Limb (tissue), 2 donors: ENCODE data around the gene SLC22A14.

ENCODE experiments used
- DNase-seq, 2 donors: peaks; one replicate each; pipeline ENCODE4 v3.0.0-alpha.2; 2016; ENCODE audit errors: extremely low spot score in 2 of 2

SLC22A14 gene

DNA sequence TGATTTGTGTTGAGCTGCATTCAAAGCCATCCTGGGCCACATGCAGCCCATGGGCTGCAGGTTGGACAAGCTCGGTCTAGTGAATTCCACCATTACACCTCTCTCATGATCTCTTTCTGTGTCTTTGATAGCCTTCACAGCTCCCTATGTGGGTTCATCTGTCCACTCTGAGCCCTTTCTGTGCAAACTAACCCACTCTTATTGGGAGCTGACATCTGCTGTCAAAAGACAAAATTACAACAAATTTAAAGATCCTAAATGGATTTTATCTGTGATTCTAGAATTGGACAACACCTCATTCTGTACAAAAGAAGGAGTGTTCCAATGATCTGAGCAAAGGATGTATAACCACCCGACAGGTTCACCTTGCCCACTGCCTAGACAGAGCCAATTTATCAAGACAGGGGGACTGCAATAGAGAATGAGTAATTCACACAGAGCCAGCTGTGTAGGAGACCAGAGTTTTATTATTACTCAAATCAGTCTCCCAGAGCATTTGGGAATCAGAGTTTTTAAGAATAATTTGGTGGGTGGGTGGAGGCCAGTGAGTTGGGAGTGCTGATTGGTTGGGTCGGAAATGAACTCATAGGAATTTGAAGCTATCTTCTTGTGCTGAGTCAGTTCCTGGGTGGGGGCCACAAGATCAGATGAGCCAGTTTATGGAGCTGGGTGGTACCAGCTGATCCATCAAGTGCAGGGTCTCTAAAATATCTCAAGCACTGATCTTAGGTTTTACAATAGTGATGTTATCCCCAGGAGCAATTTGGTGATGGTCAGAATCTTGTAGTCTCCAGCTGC, 61.9 kb downstream of the SLC22A14 start:
- no peak for DNase-seq

DNA sequence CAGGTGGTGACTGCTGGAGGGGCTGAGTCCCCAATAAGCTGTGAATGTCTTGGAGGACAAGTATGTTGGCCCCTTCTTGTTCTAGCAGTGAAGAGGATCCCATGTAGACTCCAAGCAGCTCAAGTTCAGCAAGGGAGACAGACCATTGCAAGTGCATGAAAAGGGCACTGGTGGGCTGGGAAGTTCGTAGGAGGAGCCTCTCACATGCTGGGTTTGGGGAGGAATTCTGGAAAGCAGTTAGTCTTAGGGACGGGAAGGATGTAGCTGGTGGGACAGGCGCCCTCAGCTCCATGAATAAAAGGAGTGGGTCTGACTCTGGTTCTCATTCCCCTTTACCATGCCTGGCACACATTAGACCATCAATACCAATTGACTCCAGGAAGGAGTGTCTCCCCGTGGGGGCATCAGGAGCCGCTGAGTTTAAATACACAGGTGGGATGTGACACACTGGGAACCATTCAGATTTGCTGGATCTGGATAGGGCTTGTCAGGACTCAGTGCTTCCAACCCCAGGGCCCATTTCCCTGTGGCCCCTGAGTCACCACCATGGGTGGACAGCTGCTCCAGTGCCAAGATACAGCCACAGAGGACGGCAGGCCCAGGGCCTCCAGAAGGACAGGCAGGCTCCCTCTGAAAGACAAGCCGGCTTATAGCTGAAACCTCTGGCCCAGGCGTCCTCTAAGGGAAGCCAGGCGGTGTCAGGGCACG, 63.9 kb downstream of the SLC22A14 start:
- DNase-seq: no peak

DNA sequence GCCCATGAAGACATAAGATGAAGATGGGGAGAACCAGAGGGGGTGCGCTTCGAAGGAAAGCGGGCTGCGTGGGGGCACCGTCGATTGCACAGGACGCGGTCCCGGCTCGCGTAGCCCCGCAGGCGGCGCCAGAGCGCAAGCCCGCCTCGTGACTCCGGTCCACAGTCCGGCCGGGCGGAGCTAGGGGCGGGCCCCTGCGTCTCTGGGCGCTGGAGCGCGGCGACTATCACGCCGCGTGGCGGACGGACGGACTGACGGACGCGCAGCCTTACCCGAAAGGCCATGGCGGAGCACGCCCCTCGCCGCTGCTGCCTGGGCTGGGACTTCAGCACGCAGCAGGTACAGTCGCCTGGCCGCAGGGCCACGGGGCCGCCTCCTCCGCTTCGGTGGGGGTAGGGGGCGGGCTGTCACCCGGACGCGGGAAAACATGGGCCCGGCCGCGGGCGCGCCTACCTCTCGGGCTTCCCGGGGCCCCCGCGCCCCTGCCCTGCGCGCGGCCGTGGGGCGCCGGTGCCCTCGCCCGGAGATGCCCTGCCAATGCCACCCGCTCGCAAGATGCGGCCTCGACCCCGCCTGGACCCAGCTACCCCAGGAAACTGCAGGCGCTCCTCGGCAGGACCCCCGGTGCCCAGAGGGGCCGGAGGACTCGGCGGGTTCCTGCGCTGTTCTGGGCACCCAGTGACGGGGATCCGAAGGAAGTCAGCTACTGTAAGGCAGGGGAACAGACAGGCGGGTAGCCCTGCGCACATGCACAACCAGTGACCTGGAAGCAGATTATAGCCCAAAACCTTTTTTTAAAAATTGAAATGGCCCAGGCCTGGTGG, 64.7 kb downstream of the SLC22A14 start, which contains the start of gene XYLB:
Gene XYLB (plus strand): TSS at position 199 of the 824 bp plus-strand sequence. CDS start 84 bp downstream, at position 283.
- DNase-seq: peak; percentile 73 to 88

DNA sequence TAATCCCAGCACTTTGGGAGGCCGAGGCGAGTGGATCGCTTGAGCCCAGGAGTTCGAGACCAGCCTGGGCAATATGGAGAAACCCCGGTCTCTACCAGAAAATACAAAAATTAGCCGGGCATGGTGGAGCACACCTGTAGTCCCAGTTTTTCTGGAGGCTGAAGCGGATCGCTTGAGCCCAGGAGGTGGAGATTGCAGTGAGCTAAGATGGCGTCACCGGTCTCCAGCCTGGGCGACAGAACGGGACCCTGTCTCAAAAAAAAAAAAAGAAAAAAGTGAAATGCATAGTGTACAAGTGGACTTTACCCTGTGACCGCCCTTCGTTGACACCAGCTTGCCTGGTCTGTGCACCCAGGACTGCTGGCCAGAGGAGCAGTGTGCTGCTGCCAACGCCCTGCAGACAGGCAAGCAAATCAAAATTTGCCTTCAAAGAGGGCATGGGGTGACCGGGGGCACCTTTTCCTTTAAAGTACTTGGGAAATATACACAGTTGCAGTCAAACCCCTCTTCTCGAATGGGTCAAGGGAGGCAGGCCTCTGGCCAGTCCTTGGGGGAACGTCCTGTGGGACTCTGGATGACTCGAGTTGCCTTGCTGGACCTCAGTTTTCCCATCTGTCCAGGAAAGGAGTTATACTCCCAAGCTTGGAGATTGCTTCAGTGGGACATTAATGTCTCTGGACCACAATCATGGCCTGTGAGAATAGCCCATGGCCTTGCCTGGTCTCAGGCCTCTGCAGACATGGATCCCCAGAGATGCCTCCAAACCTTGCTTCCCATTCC, 65.5 kb downstream of the SLC22A14 start:
- DNase-seq: no peak

DNA sequence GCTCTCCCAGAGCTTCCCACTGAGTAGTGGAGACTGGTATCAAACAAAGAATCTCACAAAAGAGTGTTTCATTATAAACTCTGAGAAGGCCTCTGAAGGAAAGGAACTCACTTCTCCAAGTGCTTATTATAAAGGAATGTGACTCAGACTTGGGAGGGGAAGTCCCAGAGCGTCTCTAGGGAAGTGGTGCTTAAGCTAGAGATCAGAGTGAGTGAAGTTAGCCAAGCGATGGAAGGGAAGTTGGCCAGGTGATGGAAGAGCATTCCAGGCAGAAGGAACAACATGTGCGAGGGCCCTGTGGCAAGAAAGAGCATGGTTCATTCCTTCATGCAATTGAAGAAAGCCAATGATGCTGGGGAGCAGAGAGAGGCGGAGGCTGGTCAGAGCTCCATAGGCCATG, 66.8 kb downstream of the SLC22A14 start:
- DNase-seq: no peak

DNA sequence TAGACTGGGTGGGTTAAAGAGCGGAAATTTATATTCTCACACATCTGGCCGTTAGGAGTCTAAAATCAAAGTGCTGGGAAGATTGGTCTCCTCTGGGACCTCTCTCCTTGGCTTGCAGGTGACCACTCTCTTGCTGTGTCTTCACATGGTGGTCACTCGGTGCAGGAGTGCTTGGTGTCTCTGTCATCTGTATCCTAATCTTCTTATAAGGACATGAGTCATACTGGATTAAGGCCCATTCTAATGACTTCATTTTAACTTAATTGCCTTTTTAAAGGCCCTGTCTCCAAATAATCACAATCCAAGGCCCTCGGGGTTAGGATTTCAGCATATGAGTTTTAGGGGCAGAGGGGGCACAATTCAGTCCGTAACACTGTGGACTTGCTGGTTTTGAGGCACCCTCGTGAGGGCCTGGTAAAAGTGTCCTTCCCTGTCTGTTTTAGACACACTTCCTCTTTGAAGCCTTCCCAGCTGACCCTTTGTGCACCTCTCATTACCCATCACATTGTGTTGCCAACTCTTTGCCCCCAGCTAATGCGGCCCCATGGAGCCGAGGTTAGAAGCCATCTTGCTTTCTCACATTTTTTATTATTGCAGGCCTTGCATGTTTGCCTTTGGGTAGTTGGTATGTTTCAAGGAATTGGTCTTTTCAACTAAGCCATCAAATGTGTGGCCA, 67.7 kb downstream of the SLC22A14 start:
- no peak for DNase-seq

DNA sequence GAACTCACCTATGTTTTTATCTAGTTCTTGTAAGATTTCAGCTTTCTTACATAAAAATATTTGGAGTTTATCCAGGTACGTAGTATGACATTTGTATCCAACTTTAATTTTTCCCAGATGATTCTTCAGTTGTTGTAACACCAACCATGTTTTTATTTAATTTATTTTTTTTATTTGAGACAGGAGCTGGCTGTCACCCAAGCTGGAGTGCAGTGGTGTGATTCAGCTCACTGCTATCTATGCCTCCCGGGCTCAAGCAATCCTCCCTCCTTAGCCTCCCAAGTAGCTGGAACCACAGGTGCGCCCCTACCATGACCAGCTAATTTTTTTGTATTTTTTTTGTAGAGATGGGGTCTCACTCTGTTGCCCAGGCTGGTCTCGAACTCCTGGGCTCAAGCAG, 71.1 kb downstream of the SLC22A14 start:
- DNase-seq: no peak

DNA sequence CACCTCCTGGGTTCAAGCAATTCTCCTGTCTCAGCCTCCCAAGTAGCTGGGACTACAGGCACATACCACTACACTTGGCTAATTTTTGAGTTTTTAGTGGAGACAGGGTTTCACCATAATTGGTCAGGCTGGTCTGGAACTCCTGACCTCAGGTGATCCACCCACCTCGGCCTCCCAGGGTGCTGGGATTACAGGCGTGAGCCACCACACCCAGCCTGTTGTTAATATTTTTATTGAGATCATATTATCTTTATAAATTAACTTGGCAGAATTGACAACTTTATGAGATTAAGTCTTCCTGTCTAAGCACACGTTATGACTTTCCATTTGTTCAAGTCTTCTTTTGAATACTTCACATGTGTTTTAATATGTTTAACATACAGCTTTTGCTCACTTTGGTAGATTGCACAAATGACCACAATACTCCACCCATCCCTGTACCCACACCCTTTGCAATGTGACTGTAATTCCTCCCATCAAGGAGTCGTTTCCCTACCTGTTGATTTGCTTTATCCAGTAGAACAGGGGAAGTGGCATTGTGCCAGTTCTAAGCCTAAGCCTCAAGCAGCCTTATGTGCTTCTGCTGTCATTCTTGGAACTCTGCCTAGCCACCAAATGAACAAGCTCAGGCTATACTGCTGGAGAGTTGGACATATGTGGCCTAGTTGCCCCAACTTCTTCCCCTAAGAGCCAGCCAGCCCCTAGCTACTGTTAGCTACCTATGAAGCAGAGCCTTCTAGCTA, 72.7 kb downstream of the SLC22A14 start:
- peak in 1 of 2 donors; percentile 23 for DNase-seq

DNA sequence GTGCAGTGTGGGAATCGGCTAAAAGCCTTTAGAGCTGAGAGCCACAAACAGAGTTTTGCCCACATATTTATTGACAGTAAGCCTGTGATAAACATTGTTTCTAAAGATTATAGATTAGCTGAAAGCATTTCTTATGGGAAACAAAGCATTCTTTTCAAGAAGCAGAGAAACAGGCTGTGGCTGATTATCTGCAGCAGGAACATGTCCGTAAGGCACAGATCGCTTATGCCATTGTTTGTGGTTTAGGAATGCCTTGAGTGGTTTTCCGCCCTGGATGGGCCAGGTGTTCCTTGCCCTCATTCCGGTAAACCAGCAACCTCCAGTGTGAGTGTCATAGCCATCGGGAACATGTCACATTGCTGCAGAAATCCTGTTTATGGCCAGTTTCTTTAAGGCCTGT, 76.9 kb downstream of the SLC22A14 start:
- no peak for DNase-seq

DNA sequence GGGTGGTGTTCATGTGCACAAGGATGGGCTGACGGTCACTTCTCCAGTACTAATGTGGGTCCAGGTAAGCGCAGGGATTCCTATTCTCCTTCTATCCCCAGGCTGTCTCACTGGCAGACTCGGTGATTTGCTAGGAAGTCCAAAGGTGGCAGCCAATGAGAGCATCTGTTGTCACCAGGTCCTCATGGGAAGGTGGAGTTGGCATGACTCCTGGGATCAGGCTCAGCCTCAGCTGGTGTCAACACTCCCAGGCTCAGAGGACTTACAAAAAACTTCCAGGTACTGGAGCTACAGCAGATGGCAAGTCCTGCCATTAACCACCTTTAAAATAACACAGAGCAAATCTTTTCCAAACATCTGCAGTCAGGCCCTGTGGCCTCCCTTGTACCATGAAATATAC, 78.3 kb downstream of the SLC22A14 start:
- DNase-seq: no peak

DNA sequence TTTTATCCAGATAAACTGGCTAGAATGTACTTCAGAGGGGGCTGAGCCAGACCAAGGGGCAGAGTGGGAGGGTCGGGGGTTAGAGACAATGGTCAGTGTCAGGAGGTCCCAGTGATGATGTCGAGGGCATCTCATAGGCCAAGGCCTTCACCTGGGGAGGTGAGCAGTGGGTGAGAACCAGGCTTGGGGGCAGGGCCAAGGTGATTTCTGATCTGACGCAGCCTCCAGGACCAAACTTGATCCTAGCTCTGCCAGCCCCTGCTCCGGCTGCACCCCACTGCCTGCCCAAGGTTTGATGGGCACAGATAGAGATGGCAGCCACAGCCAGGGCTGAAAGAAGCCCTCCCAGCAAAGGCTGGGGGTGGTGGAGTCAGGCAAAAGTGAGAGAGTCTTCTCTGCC, 79.4 kb downstream of the SLC22A14 start:
- no peak for DNase-seq

DNA sequence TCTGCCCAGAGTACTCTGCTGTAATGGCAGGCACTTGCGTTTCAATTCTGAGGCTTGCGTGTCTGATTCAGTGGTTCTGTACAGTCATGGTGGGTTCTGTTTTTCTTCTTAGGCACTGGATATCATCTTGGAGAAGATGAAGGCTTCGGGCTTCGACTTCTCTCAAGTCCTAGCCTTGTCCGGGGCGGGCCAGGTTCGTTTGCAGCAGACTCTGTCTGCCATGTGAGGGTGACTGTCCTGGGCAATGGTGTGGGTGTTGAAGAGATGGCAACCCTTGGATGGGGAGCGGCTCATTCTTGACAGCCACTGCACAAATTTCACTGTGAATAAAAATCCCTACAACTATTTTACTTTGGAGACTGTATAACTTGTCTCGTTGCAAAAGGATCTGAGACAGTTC, 80.7 kb downstream of the SLC22A14 start:
- no peak for DNase-seq

DNA sequence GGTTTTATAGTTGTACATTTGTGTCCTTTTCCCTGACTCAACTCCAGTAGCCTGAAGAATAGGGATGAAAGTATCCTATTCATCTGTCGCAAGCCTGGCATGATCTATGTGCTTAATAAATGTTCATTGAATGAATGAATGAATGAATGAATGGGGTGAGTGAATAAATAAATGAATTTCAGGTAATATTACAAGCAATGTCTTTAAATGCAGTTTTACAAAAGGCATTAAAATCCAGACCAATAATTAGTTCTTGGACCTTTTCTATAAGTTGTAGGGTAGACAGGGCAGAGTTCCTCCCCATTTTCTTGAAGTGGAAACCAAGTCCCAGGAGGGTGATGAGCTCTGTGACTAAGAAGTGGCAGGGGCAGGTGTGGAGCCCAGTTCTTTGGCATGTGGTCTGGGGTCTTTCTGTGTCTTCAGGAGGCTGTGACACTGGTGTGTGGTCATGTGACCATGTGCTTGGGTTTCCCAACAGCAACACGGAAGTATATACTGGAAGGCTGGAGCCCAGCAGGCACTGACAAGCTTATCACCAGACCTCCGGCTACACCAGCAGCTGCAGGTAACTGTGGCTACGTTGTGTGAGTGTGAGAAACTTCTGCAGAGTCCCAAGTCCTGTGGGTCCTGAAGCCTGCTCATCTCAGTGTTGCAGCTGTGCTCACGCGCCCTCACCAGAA, 82.8 kb downstream of the SLC22A14 start:
- no peak for DNase-seq

DNA sequence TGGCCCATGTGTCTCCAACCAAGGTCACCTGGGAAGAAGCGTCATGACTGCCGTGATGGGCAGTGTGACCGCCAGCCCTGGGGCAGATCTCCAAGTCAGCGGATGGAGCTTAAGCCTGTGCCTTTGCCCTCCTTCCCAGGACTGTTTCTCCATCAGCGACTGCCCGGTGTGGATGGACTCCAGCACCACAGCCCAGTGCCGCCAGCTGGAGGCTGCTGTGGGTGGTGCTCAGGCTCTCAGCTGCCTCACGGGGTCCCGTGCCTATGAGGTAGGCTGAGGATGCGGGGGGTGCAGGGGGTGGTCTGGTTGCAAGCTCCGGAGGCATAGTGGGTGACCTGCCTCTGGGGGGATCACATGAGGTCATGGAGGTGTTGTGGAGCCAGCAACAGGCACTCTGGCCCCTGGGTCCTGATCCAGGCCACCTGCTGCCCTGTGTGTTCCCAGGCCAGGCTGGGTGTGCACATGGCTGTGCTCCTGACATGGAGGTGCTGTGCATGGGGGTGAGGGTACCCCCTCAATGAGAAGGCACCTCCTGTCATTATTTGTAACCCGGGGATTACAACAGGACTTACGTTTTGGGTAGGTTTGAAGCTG, 83.5 kb downstream of the SLC22A14 start:
- no peak for DNase-seq

DNA sequence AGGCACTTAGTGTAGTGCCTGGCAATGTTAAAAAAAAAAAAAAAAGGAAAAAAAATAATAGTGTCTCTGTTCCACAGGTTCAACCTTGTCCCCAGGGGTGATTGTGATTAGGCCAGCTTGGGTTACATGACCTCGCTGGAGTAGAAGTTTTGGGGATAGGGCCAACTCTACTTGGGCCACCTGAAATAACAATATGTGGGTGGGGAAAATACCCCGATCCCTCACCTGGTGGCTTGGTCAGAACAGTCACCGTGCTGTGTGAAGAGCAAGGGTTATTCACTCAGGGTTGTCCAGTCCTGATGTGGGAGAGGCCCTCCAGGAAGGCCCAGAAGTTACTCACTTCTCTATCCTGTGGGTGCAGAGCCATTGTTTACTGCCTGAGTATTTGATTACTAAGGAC, 84.0 kb downstream of the SLC22A14 start:
- DNase-seq: no peak

DNA sequence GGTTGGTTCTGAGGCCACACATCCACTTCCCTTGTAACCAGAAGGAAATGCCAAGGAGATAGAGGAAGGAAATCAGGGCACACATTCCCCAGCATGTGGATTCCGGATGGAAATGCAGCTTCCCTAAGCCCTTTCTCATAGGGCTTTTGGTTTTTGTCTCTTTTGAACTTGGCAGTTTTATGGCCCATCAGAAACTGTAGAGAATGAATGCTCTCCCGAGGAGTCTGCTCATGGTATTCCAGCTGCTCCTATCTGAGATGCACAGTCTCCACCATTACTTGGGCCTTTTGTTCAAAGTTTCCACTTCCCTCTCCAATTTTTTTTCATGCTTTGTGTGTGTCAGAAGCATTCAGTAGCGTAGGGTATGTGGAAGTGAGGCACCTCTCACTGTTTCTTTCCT, 85.7 kb downstream of the SLC22A14 start:
- DNase-seq: no peak
